GM11168 (cell line): ENCODE results near the gene CMKLR1.

Source experiments
- in situ Hi-C: fragments of 300-500 bp; cut with MboI; formaldehyde crosslinking; loops from one replicate; pipeline ENCODE4 v1.12.0; 2022; ENCODE audit warnings: low sequenced_read_pairs; ENCODE audit not compliant: unreplicated experiment

Gene CMKLR1, protein sequence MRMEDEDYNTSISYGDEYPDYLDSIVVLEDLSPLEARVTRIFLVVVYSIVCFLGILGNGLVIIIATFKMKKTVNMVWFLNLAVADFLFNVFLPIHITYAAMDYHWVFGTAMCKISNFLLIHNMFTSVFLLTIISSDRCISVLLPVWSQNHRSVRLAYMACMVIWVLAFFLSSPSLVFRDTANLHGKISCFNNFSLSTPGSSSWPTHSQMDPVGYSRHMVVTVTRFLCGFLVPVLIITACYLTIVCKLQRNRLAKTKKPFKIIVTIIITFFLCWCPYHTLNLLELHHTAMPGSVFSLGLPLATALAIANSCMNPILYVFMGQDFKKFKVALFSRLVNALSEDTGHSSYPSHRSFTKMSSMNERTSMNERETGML

DNA sequence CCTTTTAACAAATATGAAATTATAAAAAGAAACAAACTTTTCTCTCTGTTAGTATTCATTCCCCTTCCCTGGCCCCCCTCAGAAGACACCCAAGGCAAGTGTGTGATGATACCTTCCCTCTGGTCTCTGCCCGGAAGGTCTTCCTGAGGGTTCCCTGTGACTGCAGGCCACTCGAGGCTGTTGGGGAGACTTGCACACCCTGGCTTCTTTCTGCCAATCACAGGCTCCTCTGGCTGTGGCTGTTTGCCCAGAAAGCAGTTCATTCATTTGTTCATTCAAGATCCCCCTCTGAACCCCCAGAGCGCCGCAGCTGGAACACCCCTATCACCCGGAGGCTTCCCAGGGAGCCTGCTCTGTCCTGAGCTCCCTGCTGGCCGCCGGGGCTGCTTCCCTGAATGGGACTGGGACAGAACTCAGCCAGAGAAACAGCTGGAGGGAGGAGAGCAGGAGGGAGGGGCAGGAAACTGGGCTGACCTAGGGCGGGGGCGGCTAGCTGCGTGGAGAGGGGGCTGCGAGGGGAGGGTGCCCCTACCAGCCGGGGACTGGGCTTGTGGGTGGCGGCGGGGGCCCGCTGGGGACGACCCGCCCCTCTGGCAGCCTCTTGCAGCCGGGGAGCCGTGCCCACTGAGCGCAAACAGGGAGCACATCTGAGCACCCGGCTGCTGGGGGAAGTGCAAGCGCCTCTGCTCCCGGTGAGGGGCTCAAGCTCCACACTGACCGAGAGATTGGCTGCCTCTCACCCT is at the start of gene CMKLR1:
Gene CMKLR1 (minus strand): TSS at position 397 of the 743 bp plus-strand sequence. CDS start 45,720 bp downstream, outside the sequence.
- in situ Hi-C loops, result no loop called here

DNA sequence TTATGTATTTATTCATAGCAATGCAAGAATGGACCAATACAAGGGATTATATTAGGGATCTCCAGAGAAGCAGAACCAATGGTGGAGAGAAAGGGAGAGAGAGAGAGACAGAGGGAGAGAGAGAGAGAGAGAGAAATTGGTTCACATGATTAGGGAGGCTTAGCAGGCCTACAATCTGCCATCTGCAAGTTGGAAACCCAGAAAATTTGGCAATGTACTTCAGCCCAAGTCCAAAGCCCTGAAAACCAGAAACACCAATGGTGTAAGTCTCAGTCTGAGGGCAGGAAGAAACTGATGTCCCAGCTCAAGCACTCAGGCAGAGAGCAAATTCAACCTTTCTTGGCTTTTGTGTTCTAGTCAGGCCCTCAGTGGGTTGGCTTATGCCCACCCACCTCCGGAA is 48.7 kb upstream of the CMKLR1 start:
- in situ Hi-C loops, result no loop called here

DNA sequence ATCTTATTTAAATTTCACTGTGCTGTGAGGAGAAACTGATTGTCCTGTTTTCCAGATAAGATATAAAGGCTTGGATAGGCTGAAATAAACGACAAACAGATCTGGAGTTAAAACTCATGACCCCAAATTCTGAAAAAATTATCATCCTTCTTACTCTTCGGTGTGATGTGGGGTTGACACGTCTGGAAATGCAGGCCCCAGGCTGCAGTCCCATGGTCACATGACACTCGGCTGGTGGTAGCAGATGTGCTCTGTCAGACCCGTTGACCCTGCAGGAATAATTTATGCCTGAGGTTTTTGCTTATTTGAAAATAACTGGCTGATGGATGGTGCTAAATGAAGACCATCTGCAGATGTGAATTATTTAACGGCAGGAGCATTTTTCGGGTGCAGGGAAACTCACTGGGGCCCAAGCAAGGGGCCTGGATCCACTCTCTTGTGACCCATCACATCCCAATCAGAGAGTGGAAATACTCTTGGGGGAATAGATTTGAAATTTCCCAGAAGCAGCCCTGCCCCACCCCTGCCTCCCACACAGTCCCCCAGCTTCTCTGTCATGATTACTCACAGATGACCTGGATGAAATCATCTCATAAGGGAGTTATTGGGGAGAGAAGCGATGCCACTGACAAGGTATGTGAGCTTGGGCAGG is 47.7 kb upstream of the CMKLR1 start:
- in situ Hi-C loops, result no loop called here

DNA sequence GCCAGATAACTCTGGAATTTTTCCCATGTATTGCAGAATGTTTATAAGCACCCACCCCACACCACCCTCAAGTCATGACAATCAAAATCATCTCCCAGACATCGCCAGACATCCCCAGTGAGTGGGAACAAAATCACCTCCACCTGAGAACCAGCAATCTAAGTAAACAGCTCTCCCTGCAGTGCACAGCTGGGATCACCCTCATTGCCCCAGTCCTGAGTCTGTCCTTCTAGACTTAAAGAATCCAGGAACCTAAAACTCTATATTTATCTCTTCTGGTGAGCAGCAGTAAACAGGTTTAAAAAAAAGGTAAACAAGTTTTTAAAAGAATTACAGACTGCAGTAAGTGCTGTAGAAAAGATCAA is 43.3 kb upstream of the CMKLR1 start:
- in situ Hi-C loops, result no loop called here

DNA sequence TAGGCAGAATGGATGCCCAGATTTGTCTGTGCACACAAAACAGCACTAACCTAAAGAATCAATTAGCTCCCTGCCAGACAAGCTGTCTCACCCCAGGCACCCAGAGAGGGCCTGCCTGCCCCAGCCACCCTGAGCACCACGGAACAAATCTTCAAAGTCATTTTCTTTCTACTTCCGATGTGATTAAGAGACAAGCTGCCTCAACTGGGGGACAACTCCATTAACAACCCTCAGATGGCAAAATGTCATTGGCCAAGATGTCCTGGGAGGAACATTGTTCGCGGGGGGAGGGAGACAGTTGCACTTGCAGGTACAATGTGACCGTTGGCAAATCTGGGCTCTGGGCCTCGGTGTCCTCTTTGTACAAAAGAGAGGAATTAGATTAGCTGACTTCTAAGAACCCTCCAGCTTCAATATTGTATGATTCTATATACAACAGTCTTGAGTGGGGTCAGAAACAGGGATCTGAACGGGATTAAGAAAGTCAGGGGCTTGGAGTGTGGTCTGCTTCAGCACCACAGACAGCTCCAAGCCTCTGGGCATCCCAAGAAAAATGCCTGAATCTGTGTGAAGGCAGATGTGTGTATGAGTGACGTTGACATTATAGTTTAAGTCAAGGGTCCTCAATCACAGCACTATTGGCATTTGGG is 42.8 kb upstream of the CMKLR1 start:
- in situ Hi-C loops, result no loop called here

DNA sequence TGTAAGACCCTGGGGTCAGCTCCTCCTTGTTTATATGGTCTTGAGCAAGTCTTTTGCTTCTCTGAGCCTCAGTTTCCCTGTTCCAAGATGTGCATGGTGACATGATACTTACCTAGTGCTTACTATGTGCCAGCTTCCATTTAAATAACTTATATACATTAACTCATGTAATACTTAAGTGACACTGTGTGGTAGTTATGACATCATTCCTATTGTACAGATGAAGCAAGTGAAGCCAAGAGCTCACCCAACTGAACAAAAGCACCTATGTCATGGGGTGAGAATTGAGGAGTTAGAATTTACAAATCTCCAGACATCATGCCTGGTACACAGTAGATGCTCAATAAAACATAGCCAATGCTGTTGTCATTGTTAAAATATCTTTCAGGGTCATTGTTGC is 41.3 kb upstream of the CMKLR1 start:
- in situ Hi-C loops, result no loop called here

DNA sequence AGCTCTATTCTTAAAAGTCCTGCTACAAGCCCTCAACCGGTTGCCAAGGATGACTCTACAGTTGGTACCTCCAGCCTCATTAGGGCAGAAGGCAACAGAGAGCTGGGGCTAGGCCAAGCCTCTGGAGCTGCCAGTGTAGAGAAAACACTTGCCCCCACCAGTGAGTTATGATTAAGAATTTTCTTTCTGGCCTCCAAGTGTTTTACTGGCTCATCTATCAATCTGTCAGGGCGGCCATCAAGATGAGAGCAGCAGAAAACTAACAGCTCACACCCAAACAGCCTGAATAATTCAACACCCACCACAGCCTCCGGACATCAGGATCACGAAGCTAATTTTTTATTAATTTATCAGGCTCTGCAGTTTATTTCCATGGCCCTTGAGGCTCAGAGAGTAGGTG is 40.7 kb upstream of the CMKLR1 start:
- in situ Hi-C loops, result no loop called here

DNA sequence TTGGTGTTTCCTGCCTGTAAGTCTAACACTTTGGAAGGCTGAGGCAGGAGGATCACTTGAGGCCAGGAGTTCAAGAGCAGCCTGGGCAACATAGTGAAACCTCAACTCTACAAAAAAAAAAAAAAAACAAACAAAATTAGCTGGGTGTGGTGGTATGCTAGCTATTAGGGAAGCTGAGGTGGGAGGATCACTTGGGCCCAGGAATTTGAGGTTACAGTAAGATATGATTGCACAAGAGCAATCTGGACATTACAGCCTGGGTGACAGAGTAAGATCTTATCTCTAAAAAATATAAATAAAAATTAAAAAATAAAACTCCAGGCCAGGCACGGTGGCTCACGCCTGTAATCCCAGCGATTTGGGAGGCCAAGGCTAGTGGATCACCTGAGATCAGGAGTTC is 39.8 kb upstream of the CMKLR1 start:
- in situ Hi-C loops, result no loop called here

GRCh38 chr12:108377260-108377659 is 38.1 kb upstream of the CMKLR1 start:
- in situ Hi-C loops, result no loop called here

DNA sequence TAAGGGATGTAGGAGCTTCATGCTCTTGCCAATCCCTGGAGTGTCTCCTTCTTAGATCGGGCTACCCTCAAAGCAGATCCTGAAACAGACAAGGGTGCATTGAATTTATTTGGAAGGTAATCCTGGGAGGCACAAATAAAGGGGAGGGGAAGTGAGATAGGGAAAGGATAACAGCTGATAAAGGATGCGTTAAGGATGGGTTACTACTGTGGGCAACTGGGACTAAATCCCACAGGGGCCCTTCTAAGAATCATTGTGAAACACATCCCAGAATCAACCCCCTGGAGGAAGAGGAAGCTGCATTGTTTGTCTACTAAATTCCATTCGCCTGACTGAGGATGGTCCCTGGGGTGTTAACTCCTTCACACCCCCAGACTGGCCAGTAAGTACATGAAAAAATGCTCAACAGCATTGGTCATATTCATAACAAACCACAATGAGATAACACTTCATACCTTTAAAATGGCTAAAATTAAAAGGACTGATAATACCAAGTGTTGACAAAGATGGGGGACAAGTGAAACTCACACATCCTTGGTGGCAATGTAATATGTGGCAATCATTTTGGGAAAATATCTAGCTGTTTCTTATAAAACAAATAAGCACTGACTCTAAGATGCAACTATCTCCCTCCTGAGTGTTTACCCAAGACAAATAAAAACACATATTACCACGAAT is 37.0 kb upstream of the CMKLR1 start:
- in situ Hi-C loops, result no loop called here

GRCh38 chr12:108374596-108375320 is 35.6 kb upstream of the CMKLR1 start:
- in situ Hi-C loops, result no loop called here

DNA sequence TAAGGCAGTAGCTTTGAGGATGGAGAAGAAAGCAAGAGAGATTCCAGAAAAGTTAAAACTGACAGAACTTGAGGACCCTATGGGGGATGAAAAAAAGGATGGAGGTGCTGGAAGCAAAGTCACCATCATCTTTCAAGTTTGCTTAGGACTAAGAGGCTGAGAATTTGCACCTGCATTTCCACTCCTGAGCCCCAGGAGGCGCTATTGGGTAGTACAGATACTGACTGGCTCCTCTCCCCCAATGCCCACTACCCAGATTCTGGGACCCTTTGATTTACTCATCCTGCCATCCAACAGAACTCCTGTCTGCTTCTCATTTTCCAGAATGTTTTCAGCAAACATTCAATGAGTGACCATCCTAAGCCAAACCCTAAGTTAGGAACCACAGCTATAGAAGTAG is 34.0 kb upstream of the CMKLR1 start:
- in situ Hi-C loops, result no loop called here

- in situ Hi-C loops, result no loop called here
Observed at GRCh38 chr12:108371801-108372344, 32.8 kb upstream of the CMKLR1 start.

- in situ Hi-C loops, result no loop called here
Observed at GRCh38 chr12:108370415-108370814, 31.3 kb upstream of the CMKLR1 start.

DNA sequence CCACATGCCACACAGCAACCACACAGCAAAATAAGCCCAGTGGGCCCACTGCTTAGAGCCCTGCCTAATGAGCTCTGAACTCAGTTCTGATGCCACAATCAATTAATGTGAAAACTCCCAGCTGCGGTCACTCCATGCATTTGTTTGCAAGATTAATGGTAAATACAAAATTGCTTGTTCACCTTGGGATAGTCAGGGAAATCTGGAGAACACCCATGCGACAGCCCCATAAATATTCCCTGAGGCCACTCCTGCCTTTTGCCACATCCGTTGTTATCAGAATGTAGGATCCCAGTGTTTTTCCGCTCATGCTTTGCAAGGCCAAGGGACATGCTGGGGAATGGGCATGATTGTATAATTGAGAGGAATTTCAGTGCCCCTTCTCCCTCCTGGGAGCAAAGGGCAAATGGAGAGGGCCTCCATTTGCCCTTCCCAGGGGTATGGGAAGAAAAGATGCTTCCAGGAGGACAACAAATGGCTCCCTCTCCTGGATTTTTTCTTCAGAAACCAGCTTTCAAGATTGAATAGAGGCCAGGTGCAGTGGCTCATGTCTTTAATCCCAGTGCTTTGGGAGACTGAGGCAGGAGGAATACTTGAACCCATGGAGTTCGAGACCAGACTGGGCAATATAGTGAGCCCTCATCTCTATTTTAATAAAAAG is 30.8 kb upstream of the CMKLR1 start:
- in situ Hi-C loops, result no loop called here

DNA sequence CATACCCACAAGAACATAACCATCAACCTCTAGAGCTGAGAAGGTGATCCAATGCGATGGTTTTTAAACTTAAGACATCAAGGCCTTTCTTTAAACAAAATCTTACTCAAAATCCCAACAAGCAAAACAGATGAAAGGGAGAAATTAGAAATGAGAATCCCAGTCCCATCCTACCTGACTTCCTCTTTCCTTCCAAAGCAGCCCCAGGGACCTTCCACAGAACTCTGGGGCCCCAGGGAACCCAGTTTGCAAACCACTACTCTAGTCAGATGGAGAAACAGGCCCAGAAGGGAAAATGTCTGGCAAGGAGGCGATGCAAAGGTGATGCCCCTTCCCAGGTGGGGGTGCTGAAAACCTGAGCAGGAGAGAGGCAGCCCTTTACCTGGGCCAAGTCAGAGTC is 29.0 kb upstream of the CMKLR1 start:
- in situ Hi-C loops, result no loop called here

GRCh38 chr12:108367436-108367835 is 28.3 kb upstream of the CMKLR1 start:
- in situ Hi-C loops, result no loop called here

- in situ Hi-C loops, result no loop called here
Observed at GRCh38 chr12:108365324-108365723, 26.2 kb upstream of the CMKLR1 start.

DNA sequence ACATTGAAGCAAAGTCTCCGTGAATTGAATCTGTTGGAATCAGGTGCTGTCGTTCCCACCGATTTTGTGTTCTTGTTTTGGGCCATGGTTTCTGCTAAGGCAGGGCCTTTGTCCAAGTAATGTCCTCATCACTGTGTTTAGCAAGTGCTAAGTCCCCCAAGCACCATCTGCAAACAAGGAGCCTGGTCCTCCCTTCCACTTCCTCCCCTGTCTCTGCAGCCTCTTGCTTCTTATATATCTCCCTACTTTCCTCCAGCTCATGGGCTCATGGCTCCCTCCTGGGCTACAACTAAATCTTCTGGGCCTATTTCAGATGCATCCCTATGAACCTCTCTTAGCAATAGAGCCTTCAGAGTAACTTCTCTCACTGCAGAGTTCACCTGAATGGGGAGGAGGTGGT is 25.8 kb upstream of the CMKLR1 start:
- in situ Hi-C loops, result no loop called here
